ENCODE measurements around the gene TPPP.

The TPPP gene

GRCh38 chr5:619444-619843 lies 73.7 kb downstream of the TPPP start:
- TF ChIP-seq TAF1 (IDR thresholded peaks at IDR 0.05; ENCODE audit: low read depth) (no peak), RAD21 (IDR thresholded peaks at IDR 0.05; ENCODE audit: low read depth) (no peak), EGR1 (IDR thresholded peaks at IDR 0.05) (no peak), EP300 (IDR thresholded peaks at IDR 0.05; ENCODE audit: borderline replicate concordance) (no peak), CEBPB (IDR thresholded peaks at IDR 0.05) (no peak), REST (IDR thresholded peaks at IDR 0.05; ENCODE audit: low read depth) (no peak), NFIC (IDR thresholded peaks at IDR 0.05) (no peak), ZBTB7A (IDR thresholded peaks at IDR 0.05; ENCODE audit: low read depth) (no peak), CREB1 (IDR thresholded peaks at IDR 0.05; ENCODE audit: low read depth) (no peak), FOXM1 (IDR thresholded peaks at IDR 0.05; ENCODE audit: borderline replicate concordance, low read depth) (no peak), USF1 (IDR thresholded peaks at IDR 0.05) (no peak)

- TF ChIP-seq CEBPB (IDR thresholded peaks at IDR 0.05) (peak; percentile 39; the same call in 1 of the 2 replicates), TEAD4 (IDR thresholded peaks at IDR 0.05) (no peak)
These were observed 74.7 kb downstream of the TPPP start for GRCh38 chr5:618450-618849.

GRCh38 chr5:617896-618295 lies 75.3 kb downstream of the TPPP start:
- TF ChIP-seq TAF1 (IDR thresholded peaks at IDR 0.05; ENCODE audit: low read depth) (no peak), TCF12 (IDR thresholded peaks at IDR 0.05; ENCODE audit: low read depth) (no peak), EP300 (IDR thresholded peaks at IDR 0.05; ENCODE audit: borderline replicate concordance) (no peak), CEBPB (IDR thresholded peaks at IDR 0.05) (no peak), TEAD4 (IDR thresholded peaks at IDR 0.05) (no peak), NFIC (IDR thresholded peaks at IDR 0.05) (no peak), YY1 (IDR thresholded peaks at IDR 0.05; ENCODE audit: low read depth) (no peak), EGR1 (IDR thresholded peaks at IDR 0.05) (no peak), CREB1 (IDR thresholded peaks at IDR 0.05; ENCODE audit: low read depth) (no peak), REST (IDR thresholded peaks at IDR 0.05; ENCODE audit: low read depth) (no peak), MAX (IDR thresholded peaks at IDR 0.05) (no peak), USF1 (IDR thresholded peaks at IDR 0.05) (no peak), FOXM1 (IDR thresholded peaks at IDR 0.05; ENCODE audit: borderline replicate concordance, low read depth) (no peak), ZBTB7A (IDR thresholded peaks at IDR 0.05; ENCODE audit: low read depth) (no peak)

GRCh38 chr5:616484-617039 lies 76.6 kb downstream of the TPPP start:
- TF ChIP-seq CREB1 (IDR thresholded peaks at IDR 0.05; ENCODE audit: low read depth) (no peak), MAX (IDR thresholded peaks at IDR 0.05) (no peak), YY1 (IDR thresholded peaks at IDR 0.05; ENCODE audit: low read depth) (no peak), USF1 (IDR thresholded peaks at IDR 0.05) (no peak), ZBTB7A (IDR thresholded peaks at IDR 0.05; ENCODE audit: low read depth) (no peak), CEBPB (IDR thresholded peaks at IDR 0.05) (no peak), FOXM1 (IDR thresholded peaks at IDR 0.05; ENCODE audit: borderline replicate concordance, low read depth) (no peak), TAF1 (IDR thresholded peaks at IDR 0.05; ENCODE audit: low read depth) (no peak), REST (IDR thresholded peaks at IDR 0.05; ENCODE audit: low read depth) (no peak), EP300 (IDR thresholded peaks at IDR 0.05; ENCODE audit: borderline replicate concordance) (no peak), NFIC (IDR thresholded peaks at IDR 0.05) (no peak), TEAD4 (IDR thresholded peaks at IDR 0.05) (no peak)

Data from Ishikawa (cell line).